Stimulated activated naive CD8-positive, alpha-beta T cell treated with anti-CD3 and anti-CD28 coated beads, Interleukin-15, amount 100 ng/mL, for 72 hours (primary cell): ENCODE results near the gene ELOVL3.
"Not testable (repeated sequence)": the region's sequence is repeated elsewhere in the genome, so short reads cannot be mapped to it uniquely, and the experiment has no call there.

ENCODE experiments used
- ATAC-seq: fragments of 150-1000 bp; cut with Tn5 transposase; 2 replicates; pipeline ENCODE4 v1.10.0; 2021; ENCODE audit warnings: mild to moderate bottlenecking, moderate library complexity
- DNase-seq, 2 donors: peaks; one replicate each; pipeline ENCODE4 v3.0.0; 2021 to 2022
- H3K27ac Mint-ChIP-seq, 2 donors: one replicate each; pipeline ENCODE4 v1.8.0; 2022; ENCODE audit warnings: mild to moderate bottlenecking in 2 of 2, mixed read lengths in 2 of 2, moderate library complexity in 2 of 2
- H3K27me3 Mint-ChIP-seq: one replicate; pipeline ENCODE4 v1.8.0; 2022; ENCODE audit warnings: mixed read lengths
- H3K4me1 Mint-ChIP-seq: one replicate; pipeline ENCODE4 v1.8.0; 2022; ENCODE audit warnings: mild to moderate bottlenecking, mixed read lengths
- H3K4me3 Mint-ChIP-seq, 2 donors: one replicate each; pipeline ENCODE4 v1.8.0; 2022; ENCODE audit warnings: mild to moderate bottlenecking in 2 of 2, mixed read lengths in 2 of 2, moderate library complexity in 1 of 2
- H3K9me3 Mint-ChIP-seq, 2 donors: one replicate each; pipeline ENCODE4 v1.8.0; 2022; ENCODE audit warnings: mixed read lengths in 2 of 2

The ELOVL3 gene

DNA sequence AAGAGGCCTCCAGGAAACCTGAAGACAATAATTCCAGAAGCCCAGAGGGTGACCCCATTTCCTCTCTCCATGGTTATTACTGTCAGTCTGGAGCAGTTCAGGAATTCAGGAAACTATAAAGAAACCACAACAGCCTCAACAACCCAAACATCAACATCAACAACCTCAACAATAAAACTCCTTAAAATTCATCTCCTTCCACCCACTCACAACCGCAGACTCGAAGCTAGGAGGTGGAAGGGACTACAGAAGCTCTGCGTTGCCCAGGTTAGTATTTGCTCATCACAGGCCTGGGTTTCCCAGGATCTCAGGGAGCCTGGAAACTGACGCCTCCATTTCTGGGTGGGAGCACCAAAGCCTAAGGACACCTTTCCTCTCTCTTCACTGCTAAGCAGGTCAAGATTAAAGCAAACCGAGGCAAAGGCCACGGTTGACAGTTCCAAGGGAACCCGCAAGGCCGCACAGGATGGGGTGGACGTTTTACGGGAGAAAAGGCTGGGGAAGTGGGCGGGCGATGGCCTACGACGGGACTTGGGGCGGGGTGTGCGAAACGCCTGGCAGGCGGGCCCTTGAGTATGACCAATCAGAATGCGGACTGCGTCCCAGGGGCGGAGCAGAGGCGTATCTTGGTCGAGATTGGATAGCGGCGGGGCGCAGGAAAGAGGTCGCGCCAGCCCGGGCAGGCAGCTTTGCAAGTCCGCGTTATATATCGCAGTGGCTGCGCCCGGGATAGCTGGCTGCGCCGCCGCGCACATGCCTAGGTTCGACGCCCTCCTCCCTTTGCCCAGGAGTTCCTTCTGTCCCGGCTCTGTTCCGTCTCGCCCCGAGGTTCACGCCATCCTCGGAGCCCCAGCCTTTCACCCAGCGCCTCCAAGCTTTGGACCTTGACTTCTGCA is at the start of gene ELOVL3:
TSS of gene ELOVL3 (plus strand) at position 654 of the 896 bp plus-strand sequence. CDS start 250 bp downstream, outside the sequence.
- Mint-ChIP-seq H3K27me3 (peaks cover 71% of the 10 kb centered on the region), H3K4me1 (peaks cover 25% of the 10 kb centered on the region), H3K27ac (no peak within 1 kb of the TSS), H3K4me3 (peak within 1 kb of the TSS; percentile 57 to 59), H3K9me3 (no peaks in the 10 kb centered on the region)
- ATAC-seq (peak; percentile 88), DNase-seq (peak; percentile 80 to 86)

- ATAC-seq = no peak
- no peaks in the 10 kb centered on the region for H3K27me3 Mint-ChIP-seq
- H3K9me3 Mint-ChIP-seq = peaks cover 12 to 16% of the 10 kb centered on the region in 2 donors
- no peak overlapping the region for H3K4me3 Mint-ChIP-seq
- peaks cover 16% of the 10 kb centered on the region for H3K4me1 Mint-ChIP-seq
- no peak overlapping the region for H3K27ac Mint-ChIP-seq
- DNase-seq = no peak
Measured at GRCh38 chr10:102184606-102185005, 41.5 kb upstream of the ELOVL3 start.

GRCh38 chr10:102185272-102185671 is 40.8 kb upstream of the ELOVL3 start:
- H3K4me3 Mint-ChIP-seq = no peak overlapping the region
- peaks cover 18% of the 10 kb centered on the region for H3K4me1 Mint-ChIP-seq
- ATAC-seq (no peak), DNase-seq (no peak)
- H3K27ac Mint-ChIP-seq = no peak overlapping the region
- H3K9me3 Mint-ChIP-seq = peaks cover 12 to 16% of the 10 kb centered on the region in 2 donors
- H3K27me3 Mint-ChIP-seq = no peaks in the 10 kb centered on the region

GRCh38 chr10:102185811-102186527 is 40.1 kb upstream of the ELOVL3 start:
- no peak overlapping the region for H3K4me3 Mint-ChIP-seq
- DNase-seq (no peak), ATAC-seq (no peak)
- H3K27ac Mint-ChIP-seq = no peak overlapping the region
- no peaks in the 10 kb centered on the region for H3K27me3 Mint-ChIP-seq
- H3K9me3 Mint-ChIP-seq = peaks cover 12 to 16% of the 10 kb centered on the region in 2 donors
- H3K4me1 Mint-ChIP-seq = peaks cover 18% of the 10 kb centered on the region

- Mint-ChIP-seq H3K4me3 (no peak overlapping the region), H3K27ac (no peak overlapping the region), H3K4me1 (peaks cover 18% of the 10 kb centered on the region), H3K27me3 (no peaks in the 10 kb centered on the region), H3K9me3 (peaks cover 29 to 32% of the 10 kb centered on the region in 2 donors)
- DNase-seq (no peak), ATAC-seq (no peak)
Measured at GRCh38 chr10:102188298-102188940, 37.7 kb upstream of the ELOVL3 start.

DNA sequence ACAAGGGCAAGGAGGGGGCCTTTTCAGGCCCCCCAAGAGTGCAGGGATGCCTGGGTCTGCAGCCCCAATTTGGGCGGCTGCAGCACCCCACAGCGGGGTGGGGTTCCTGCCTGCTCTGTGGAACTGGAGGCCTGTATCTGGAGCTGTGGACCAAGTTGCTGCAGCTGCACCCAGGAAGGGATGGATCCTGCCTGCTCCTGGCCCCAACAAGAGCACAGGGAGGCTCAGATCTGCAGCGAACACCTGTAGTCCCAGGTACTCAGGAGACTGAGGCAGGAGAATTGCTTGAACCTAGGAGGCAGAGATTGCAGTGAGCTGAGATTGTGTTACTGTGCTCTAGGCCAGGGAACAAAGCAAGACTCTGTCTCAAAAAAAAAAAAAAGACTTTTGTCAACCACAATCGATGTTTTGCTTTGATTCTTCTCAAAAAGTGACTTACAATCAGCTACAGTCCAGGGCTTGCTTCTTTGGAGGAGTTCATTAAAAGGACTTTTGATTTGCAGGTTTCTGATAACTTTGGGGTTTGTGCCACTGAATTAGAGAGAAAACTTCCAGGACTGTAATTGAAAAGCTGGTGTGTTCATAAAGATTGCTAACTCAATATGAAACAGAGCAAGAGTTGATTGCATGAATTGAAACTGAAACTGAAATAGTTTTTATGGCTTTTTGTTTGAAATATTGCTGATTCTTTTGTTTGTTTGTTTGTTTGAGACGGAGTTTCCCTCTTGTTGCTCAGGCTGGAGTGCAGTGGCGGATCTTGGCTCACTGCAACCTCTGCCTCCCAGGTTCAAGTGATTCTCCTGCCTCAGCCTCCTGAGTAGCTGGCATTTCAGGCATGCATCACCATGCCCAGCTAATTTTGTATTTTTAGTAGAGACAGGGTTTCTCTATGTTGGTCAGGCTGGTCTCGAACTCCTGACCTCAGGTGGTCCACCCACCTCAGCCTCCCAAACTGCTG is 36.9 kb upstream of the ELOVL3 start:
- H3K27ac Mint-ChIP-seq = not testable (repeated sequence)

DNA sequence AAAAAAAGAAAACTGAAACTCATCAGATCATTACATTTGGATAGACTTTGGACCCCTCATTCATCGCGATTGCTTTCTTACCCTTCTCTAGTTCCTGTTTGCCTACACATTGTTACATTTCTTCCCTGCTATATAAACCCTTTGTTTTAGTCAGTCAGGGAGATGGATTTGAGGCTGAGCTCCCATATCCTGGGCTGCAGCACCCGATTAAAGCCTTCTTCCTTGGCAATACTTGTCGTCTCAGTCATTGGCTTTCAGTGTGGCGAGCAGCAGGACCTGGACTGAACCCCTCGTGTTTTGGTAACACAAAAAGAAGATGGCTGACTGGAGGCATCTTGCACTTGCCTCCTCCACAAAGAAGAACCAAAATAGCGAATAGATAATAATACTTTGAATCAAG is 34.1 kb upstream of the ELOVL3 start:
- Mint-ChIP-seq H3K9me3 (peaks cover 16 to 17% of the 10 kb centered on the region in 2 donors), H3K4me3 (no peak overlapping the region), H3K27ac (no peak overlapping the region), H3K4me1 (peaks cover 23% of the 10 kb centered on the region), H3K27me3 (no peaks in the 10 kb centered on the region)
- DNase-seq (no peak), ATAC-seq (no peak)

More for the DNA sequence above, 36.9 kb upstream of the ELOVL3 start:
- Mint-ChIP-seq H3K9me3 (peaks cover 28% of the 10 kb centered on the region in 2 donors), H3K4me3 (peak overlapping the region in 1 of 2 donors; percentile 43), H3K4me1 (peaks cover 18% of the 10 kb centered on the region)
- DNase-seq (peak in 1 of 2 donors; percentile 27), ATAC-seq (peak; percentile 86)
- not testable (repeated sequence) for H3K27me3 Mint-ChIP-seq

- ATAC-seq = no peak
- Mint-ChIP-seq H3K27me3 (no peaks in the 10 kb centered on the region), H3K4me3 (no peak overlapping the region), H3K9me3 (peaks cover 16 to 17% of the 10 kb centered on the region in 2 donors), H3K4me1 (peaks cover 7% of the 10 kb centered on the region), H3K27ac (no peak overlapping the region)
- DNase-seq = no peak
Measured at GRCh38 chr10:102195296-102195870, 30.7 kb upstream of the ELOVL3 start.

DNA sequence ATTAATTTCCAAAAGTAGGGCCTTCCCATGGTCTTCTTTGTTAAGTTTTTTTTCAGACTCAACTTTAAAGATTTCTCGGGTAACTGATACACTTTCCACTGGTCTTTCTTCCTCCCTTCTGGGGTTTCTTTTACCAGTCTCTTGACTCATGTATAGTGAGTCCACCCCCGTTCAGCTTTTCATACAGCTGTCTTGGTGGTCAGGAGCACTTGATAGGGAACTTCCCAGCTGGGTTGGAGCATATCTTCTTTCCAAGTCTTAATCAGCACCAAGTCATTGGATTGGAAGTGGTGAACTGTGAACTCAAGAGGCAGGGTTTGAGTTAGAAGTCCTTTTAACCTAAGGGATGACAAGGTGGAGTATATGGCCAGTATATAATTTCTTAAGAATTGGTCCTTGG is 29.2 kb upstream of the ELOVL3 start:
- ATAC-seq = peak; percentile 93
- peak in 1 of 2 donors; percentile 36 for DNase-seq
- no peak overlapping the region for H3K4me3 Mint-ChIP-seq
- H3K4me1 Mint-ChIP-seq = peaks cover 7% of the 10 kb centered on the region
- no peak overlapping the region for H3K27ac Mint-ChIP-seq
- H3K9me3 Mint-ChIP-seq = peaks cover 9 to 10% of the 10 kb centered on the region in 2 donors
- H3K27me3 Mint-ChIP-seq = peaks cover 6% of the 10 kb centered on the region

- H3K4me3 Mint-ChIP-seq = no peak overlapping the region
- no peak for ATAC-seq
- peaks cover under 1 to 1% of the 10 kb centered on the region in 2 donors for H3K9me3 Mint-ChIP-seq
- H3K27ac Mint-ChIP-seq = no peak overlapping the region
- H3K4me1 Mint-ChIP-seq = peaks cover 15% of the 10 kb centered on the region
- peaks cover 14% of the 10 kb centered on the region for H3K27me3 Mint-ChIP-seq
- no peak for DNase-seq
Measured at GRCh38 chr10:102198027-102198426, 28.1 kb upstream of the ELOVL3 start.

- Mint-ChIP-seq H3K27me3 (peaks cover 14% of the 10 kb centered on the region), H3K27ac (peak overlapping the region in 1 of 2 donors; percentile 48), H3K4me3 (no peak overlapping the region), H3K9me3 (peaks cover 13 to 23% of the 10 kb centered on the region in 2 donors), H3K4me1 (peaks cover 15% of the 10 kb centered on the region)
- no peak for DNase-seq
- no peak for ATAC-seq
Measured at GRCh38 chr10:102200751-102201640, 25.1 kb upstream of the ELOVL3 start.

GRCh38 chr10:102202386-102202785 is 23.7 kb upstream of the ELOVL3 start:
- H3K4me3 Mint-ChIP-seq = peak overlapping the region in 1 of 2 donors; percentile 25
- DNase-seq (no peak), ATAC-seq (no peak)
- H3K27me3 Mint-ChIP-seq = peaks cover 14% of the 10 kb centered on the region
- peaks cover 8% of the 10 kb centered on the region for H3K4me1 Mint-ChIP-seq
- H3K9me3 Mint-ChIP-seq = peaks cover 13 to 23% of the 10 kb centered on the region in 2 donors
- no peak overlapping the region for H3K27ac Mint-ChIP-seq

GRCh38 chr10:102208311-102209035 is 17.6 kb upstream of the ELOVL3 start:
- no peak for ATAC-seq
- no peak overlapping the region for H3K27ac Mint-ChIP-seq
- peaks cover 4% of the 10 kb centered on the region for H3K27me3 Mint-ChIP-seq
- peaks cover 8 to 17% of the 10 kb centered on the region in 2 donors for H3K9me3 Mint-ChIP-seq
- no peak overlapping the region for H3K4me3 Mint-ChIP-seq
- DNase-seq = no peak
- no peaks in the 10 kb centered on the region for H3K4me1 Mint-ChIP-seq
